ENCODE measurements around the gene PEX11G.

The PEX11G gene

GRCh38 chr19:7534531-7535046 lies 45.8 kb upstream of the PEX11G start:
- TF ChIP-seq SPI1 (IDR thresholded peaks at IDR 0.05; ENCODE audit: borderline replicate concordance, low read depth): no peak
- no peak for TF ChIP-seq GABPA (IDR thresholded peaks at IDR 0.05; ENCODE audit: low read depth)
- no peak for TF ChIP-seq REST (IDR thresholded peaks at IDR 0.05; ENCODE audit: insufficient replicate concordance, low read depth)
- no peak for TF ChIP-seq CTCF (IDR thresholded peaks at IDR 0.05; ENCODE audit: insufficient read depth, low read length)
- Histone ChIP-seq H3K4me3 (replicated peaks; ENCODE audit: insufficient read depth, low read length) (no peak overlapping the region), H3K27me3 (ENCODE audit: insufficient read depth, poor library complexity, severe bottlenecking) (no peaks in the 10 kb centered on the region), H3K27ac (replicated peaks) (no peak overlapping the region)
- no peak for DNase-seq (ENCODE audit: low read depth in 1 of 2, low spot score in 1 of 2)

GRCh38 chr19:7533925-7534480 lies 45.2 kb upstream of the PEX11G start:
- H3K27ac ChIP-seq (replicated peaks): no peak overlapping the region
- no peak overlapping the region for H3K4me3 ChIP-seq (replicated peaks; ENCODE audit: insufficient read depth, low read length)
- DNase-seq (ENCODE audit: low read depth in 1 of 2, low spot score in 1 of 2): peak in 1 of 2 experiments; percentile 46
- no peaks in the 10 kb centered on the region for H3K27me3 ChIP-seq (ENCODE audit: insufficient read depth, poor library complexity, severe bottlenecking)
- TF ChIP-seq POLR2AphosphoS5 (IDR thresholded peaks at IDR 0.05; ENCODE audit: low read depth): peak; percentile 84; the same call in 1 of the 2 replicates
- TF ChIP-seq GABPA (IDR thresholded peaks at IDR 0.05; ENCODE audit: low read depth): no peak
- no peak for TF ChIP-seq CTCF (IDR thresholded peaks at IDR 0.05; ENCODE audit: insufficient read depth, low read length)
- no peak for TF ChIP-seq SPI1 (IDR thresholded peaks at IDR 0.05; ENCODE audit: borderline replicate concordance, low read depth)

- TF ChIP-seq GABPA (IDR thresholded peaks at IDR 0.05; ENCODE audit: low read depth): no peak
- TF ChIP-seq CTCF (IDR thresholded peaks at IDR 0.05; ENCODE audit: insufficient read depth, low read length): no peak
- no peak for TF ChIP-seq SPI1 (IDR thresholded peaks at IDR 0.05; ENCODE audit: borderline replicate concordance, low read depth)
- TF ChIP-seq REST (IDR thresholded peaks at IDR 0.05; ENCODE audit: insufficient replicate concordance, low read depth): no peak
- TF ChIP-seq POLR2AphosphoS5 (IDR thresholded peaks at IDR 0.05; ENCODE audit: low read depth): no peak
Observed at GRCh38 chr19:7533281-7533885, 44.5 kb upstream of the PEX11G start.

More at GRCh38 chr19:7533281-7533885, 44.5 kb upstream of the PEX11G start:
- Histone ChIP-seq H3K27ac (replicated peaks) (no peak overlapping the region), H3K4me3 (replicated peaks; ENCODE audit: insufficient read depth, low read length) (no peak overlapping the region), H3K27me3 (ENCODE audit: insufficient read depth, poor library complexity, severe bottlenecking) (no peaks in the 10 kb centered on the region)
- no peak for DNase-seq (ENCODE audit: low read depth in 1 of 2, low spot score in 1 of 2)
